ENCODE measurements around the gene HCN4. TPM values are rescaled to one million over a fixed set of nuclear protein-coding genes. Genes with fewer than 3 reads are reported as not detected.

The HCN4 gene
- total RNA-seq, 4 donors from 2014 or later = under 0.01 to 0.10 TPM; not detected in 2

- H3K4me3 ChIP-seq (replicated peaks in 1 of 3) = no peak overlapping the region
- H3K36me3 ChIP-seq = no peaks in the 10 kb centered on the region
- TF ChIP-seq POLR2A (IDR thresholded peaks at IDR 0.05) (no peak), CTCF (IDR thresholded peaks at IDR 0.05) (no peak)
- no peaks in the 10 kb centered on the region for H3K9me3 ChIP-seq
- no peaks in the 10 kb centered on the region for H3K27me3 ChIP-seq
- no peaks in the 10 kb centered on the region for H3K4me1 ChIP-seq
- WGBS, 2 donors = 63 to 81% methylated on average over 5 of the region's 5 CpGs
- intact Hi-C loops (cut with DNase I) = no loop called here
- no peak overlapping the region for H3K27ac ChIP-seq
- no peak for DNase-seq
These were observed 28.7 kb upstream of the HCN4 start for GRCh38 chr15:73397461-73397860.

- Histone ChIP-seq H3K4me3 (replicated peaks in 1 of 3) (no peak overlapping the region), H3K27ac (no peak overlapping the region), H3K27me3 (no peaks in the 10 kb centered on the region), H3K4me1 (no peaks in the 10 kb centered on the region), H3K9me3 (no peaks in the 10 kb centered on the region), H3K36me3 (no peaks in the 10 kb centered on the region)
- intact Hi-C loops (cut with DNase I) = no loop called here
- no peak for DNase-seq
- WGBS, 2 donors = 97 to 100% methylated on average over 2 of the region's 2 CpGs
- no peak for TF ChIP-seq POLR2A (IDR thresholded peaks at IDR 0.05)
- no peak for TF ChIP-seq CTCF (IDR thresholded peaks at IDR 0.05)
These were observed 26.9 kb upstream of the HCN4 start for GRCh38 chr15:73395671-73396070.

- no peaks in the 10 kb centered on the region for H3K9me3 ChIP-seq
- no peaks in the 10 kb centered on the region for H3K4me1 ChIP-seq
- TF ChIP-seq CTCF (IDR thresholded peaks at IDR 0.05) = no peak
- TF ChIP-seq POLR2A (IDR thresholded peaks at IDR 0.05) = no peak
- no peaks in the 10 kb centered on the region for H3K36me3 ChIP-seq
- H3K4me3 ChIP-seq (replicated peaks in 1 of 3) = no peak overlapping the region
- H3K27ac ChIP-seq = no peak overlapping the region
- H3K27me3 ChIP-seq = no peaks in the 10 kb centered on the region
- DNase-seq = no peak
- intact Hi-C loops (cut with DNase I) = no loop called here
These were observed 26.0 kb upstream of the HCN4 start for GRCh38 chr15:73394782-73395181.

GRCh38 chr15:73393336-73393735 is 24.6 kb upstream of the HCN4 start:
- intact Hi-C loops (cut with DNase I) = no loop called here
- no peaks in the 10 kb centered on the region for H3K9me3 ChIP-seq
- DNase-seq = no peak
- H3K4me1 ChIP-seq = no peaks in the 10 kb centered on the region
- no peaks in the 10 kb centered on the region for H3K27me3 ChIP-seq
- TF ChIP-seq POLR2A (IDR thresholded peaks at IDR 0.05) (no peak), CTCF (IDR thresholded peaks at IDR 0.05) (no peak)
- no peaks in the 10 kb centered on the region for H3K36me3 ChIP-seq
- WGBS, 2 donors = 59 to 63% methylated on average over 2 of the region's 2 CpGs
- H3K4me3 ChIP-seq (replicated peaks in 1 of 3) = no peak overlapping the region
- no peak overlapping the region for H3K27ac ChIP-seq

GRCh38 chr15:73392025-73392424 is 23.3 kb upstream of the HCN4 start:
- Histone ChIP-seq H3K4me3 (replicated peaks in 1 of 3) (no peak overlapping the region), H3K9me3 (no peaks in the 10 kb centered on the region), H3K4me1 (no peaks in the 10 kb centered on the region), H3K27me3 (no peaks in the 10 kb centered on the region), H3K27ac (no peak overlapping the region), H3K36me3 (no peaks in the 10 kb centered on the region)
- intact Hi-C loops (cut with DNase I) = no loop called here
- no peak for DNase-seq
- no peak for TF ChIP-seq POLR2A (IDR thresholded peaks at IDR 0.05)
- WGBS, 2 donors = 71 to 82% methylated on average over 2 of the region's 2 CpGs

Data from thyroid gland (tissue), 4 donors.